Inflammatory macrophage (primary cell): Measurements from ENCODE around the gene E2F4.

Experiments
- DNase-seq, 2 donors: peaks; one replicate each; pipeline ENCODE4 v3.0.0-alpha.2; 2020 to 2022

E2F4 gene

GRCh38 chr16:67173808-67174705 is 17.9 kb upstream of the E2F4 start:
- DNase-seq: peak; percentile 69 to 71

GRCh38 chr16:67174706-67175231 is 17.2 kb upstream of the E2F4 start:
- no peak for DNase-seq

- no peak for DNase-seq
These were observed 15.3 kb upstream of the E2F4 start for GRCh38 chr16:67176662-67177061.

- peak; percentile 37 to 55 for DNase-seq
These were observed 13.9 kb upstream of the E2F4 start for GRCh38 chr16:67177743-67178699.

GRCh38 chr16:67179421-67180080 is 12.4 kb upstream of the E2F4 start:
- no peak for DNase-seq

- DNase-seq: no peak
These were observed 11.8 kb upstream of the E2F4 start for GRCh38 chr16:67180166-67180565.

- peak in 1 of 2 donors; percentile 19 for DNase-seq
These were observed 10.6 kb upstream of the E2F4 start for GRCh38 chr16:67181346-67181745.

GRCh38 chr16:67182288-67182687 is 9.7 kb upstream of the E2F4 start:
- DNase-seq: peak in 1 of 2 donors; percentile 14

- no peak for DNase-seq
These were observed 8.7 kb upstream of the E2F4 start for GRCh38 chr16:67183284-67183626.

GRCh38 chr16:67183627-67184452 is 8.1 kb upstream of the E2F4 start, which contains the start of gene MATCAP1:
Gene MATCAP1 (minus strand): TSS chr16:67183963. CDS start chr16:67180610, 3,353 bp downstream.
- peak; percentile 96 for DNase-seq

- DNase-seq: no peak
These were observed 7.4 kb upstream of the E2F4 start for GRCh38 chr16:67184453-67184994.

GRCh38 chr16:67184995-67185650 is 6.8 kb upstream of the E2F4 start:
- peak; percentile 85 to 90 for DNase-seq

GRCh38 chr16:67185651-67186134 is 6.3 kb upstream of the E2F4 start:
- DNase-seq: no peak

- DNase-seq: no peak
These were observed 5.4 kb upstream of the E2F4 start for GRCh38 chr16:67186550-67186950.

- no peak for DNase-seq
These were observed 4.6 kb upstream of the E2F4 start for GRCh38 chr16:67187175-67187890.

GRCh38 chr16:67188323-67188722 is 3.6 kb upstream of the E2F4 start:
- no peak for DNase-seq

- no peak for DNase-seq
These were observed 3.2 kb upstream of the E2F4 start for GRCh38 chr16:67188798-67189197.

- no peak for DNase-seq
These were observed 1.9 kb upstream of the E2F4 start, which contains the start of gene EXOC3L1 for GRCh38 chr16:67190041-67190440. Gene EXOC3L1 (minus strand): TSS chr16:67190136. CDS start chr16:67189676, 460 bp downstream.
